Activated T-helper 17 cell treated with anti-CD3 and anti-CD28 coated beads, Interleukin-2, amount 50 U/mL, for 72 hours (primary cell): ENCODE measurements around the gene NEK3. TPM values are rescaled to one million over a fixed set of nuclear protein-coding genes. Genes with fewer than 3 reads are reported as not detected.
"Not testable (repeated sequence)": the region's sequence is repeated elsewhere in the genome, so short reads cannot be mapped to it uniquely, and the experiment has no call there.

Source experiments
- ATAC-seq: fragments of 150-1000 bp; cut with Tn5 transposase; replicated peaks from 2 replicates; pipeline ENCODE4 v1.10.0; 2021; ENCODE audit warnings: mild to moderate bottlenecking, moderate library complexity
- H3K27ac Mint-ChIP-seq: one replicate; pipeline ENCODE4 v1.8.0; 2022; ENCODE audit warnings: mixed read lengths
- H3K27me3 Mint-ChIP-seq: one replicate; pipeline ENCODE4 v1.8.0; 2022; ENCODE audit warnings: mixed read lengths
- H3K36me3 Mint-ChIP-seq: one replicate; pipeline ENCODE4 v1.8.0; 2022; ENCODE audit warnings: low read depth, mild to moderate bottlenecking, mixed read lengths
- H3K4me1 Mint-ChIP-seq: one replicate; pipeline ENCODE4 v1.8.0; 2022; ENCODE audit warnings: mixed read lengths
- H3K4me3 Mint-ChIP-seq: one replicate; pipeline ENCODE4 v1.8.0; 2022; ENCODE audit warnings: mild to moderate bottlenecking, mixed read lengths
- H3K9me3 Mint-ChIP-seq: one replicate; pipeline ENCODE4 v1.8.0; 2022; ENCODE audit warnings: mixed read lengths
- total RNA-seq, 2 donors: library from RNA; stranded (reverse); gene quantifications; one replicate each; pipeline ENCODE4 v1.2.3, GENCODE V29; 2022

Gene NEK3
- total RNA-seq, 2 donors from 2014 or later, result 1.5 to 3.9 TPM

GRCh38 chr13:52112591-52112990 lies 46.8 kb downstream of the NEK3 start:
- Mint-ChIP-seq H3K27ac (no peak overlapping the region), H3K4me3 (no peak overlapping the region), H3K36me3 (no peaks in the 10 kb centered on the region), H3K4me1 (no peaks in the 10 kb centered on the region), H3K27me3 (peaks cover 25% of the 10 kb centered on the region), H3K9me3 (no peaks in the 10 kb centered on the region)
- no peak for ATAC-seq

GRCh38 chr13:52109116-52109670 lies 50.2 kb downstream of the NEK3 start:
- Mint-ChIP-seq H3K36me3 (no peaks in the 10 kb centered on the region), H3K4me1 (no peaks in the 10 kb centered on the region), H3K27me3 (peaks cover 20% of the 10 kb centered on the region), H3K27ac (no peak overlapping the region), H3K4me3 (no peak overlapping the region), H3K9me3 (no peaks in the 10 kb centered on the region)
- ATAC-seq, result no peak

GRCh38 chr13:52105841-52106240 lies 53.6 kb downstream of the NEK3 start:
- Mint-ChIP-seq H3K36me3 (no peaks in the 10 kb centered on the region), H3K9me3 (no peaks in the 10 kb centered on the region), H3K4me1 (peaks cover 5% of the 10 kb centered on the region), H3K4me3 (no peak overlapping the region), H3K27me3 (peaks cover 10% of the 10 kb centered on the region), H3K27ac (no peak overlapping the region)
- no peak for ATAC-seq

- Mint-ChIP-seq H3K27ac (no peak overlapping the region), H3K4me1 (peaks cover 5% of the 10 kb centered on the region), H3K36me3 (no peaks in the 10 kb centered on the region), H3K4me3 (no peak overlapping the region), H3K9me3 (no peaks in the 10 kb centered on the region), H3K27me3 (peaks cover 4% of the 10 kb centered on the region)
- no peak for ATAC-seq
Observed at GRCh38 chr13:52104624-52105023, 54.8 kb downstream of the NEK3 start.

- H3K27me3 Mint-ChIP-seq, result peaks cover 4% of the 10 kb centered on the region
- H3K36me3 Mint-ChIP-seq, result no peaks in the 10 kb centered on the region
- H3K9me3 Mint-ChIP-seq, result no peaks in the 10 kb centered on the region
- H3K4me1 Mint-ChIP-seq, result peaks cover 5% of the 10 kb centered on the region
- H3K4me3 Mint-ChIP-seq, result no peak overlapping the region
- no peak overlapping the region for H3K27ac Mint-ChIP-seq
- ATAC-seq, result no peak
Observed at GRCh38 chr13:52103386-52103785, 56.0 kb downstream of the NEK3 start.

GRCh38 chr13:52102423-52102822 lies 57.0 kb downstream of the NEK3 start:
- ATAC-seq, H3K9me3 Mint-ChIP-seq, H3K36me3 Mint-ChIP-seq, H3K4me1 Mint-ChIP-seq, H3K4me3 Mint-ChIP-seq, H3K27me3 Mint-ChIP-seq, H3K27ac Mint-ChIP-seq: not testable (repeated sequence)

GRCh38 chr13:52097197-52097596 lies 62.2 kb downstream of the NEK3 start:
- H3K9me3 Mint-ChIP-seq, result no peaks in the 10 kb centered on the region
- H3K4me3 Mint-ChIP-seq, result no peak overlapping the region
- ATAC-seq, result no peak
- H3K4me1 Mint-ChIP-seq, result peaks cover 5% of the 10 kb centered on the region
- peaks cover 8% of the 10 kb centered on the region for H3K27me3 Mint-ChIP-seq
- H3K36me3 Mint-ChIP-seq, result no peaks in the 10 kb centered on the region
- H3K27ac Mint-ChIP-seq, result no peak overlapping the region

GRCh38 chr13:52096748-52097147 lies 62.6 kb downstream of the NEK3 start:
- Mint-ChIP-seq H3K9me3 (no peaks in the 10 kb centered on the region), H3K4me3 (no peak overlapping the region), H3K27me3 (peaks cover 8% of the 10 kb centered on the region), H3K27ac (no peak overlapping the region), H3K36me3 (no peaks in the 10 kb centered on the region), H3K4me1 (peaks cover 5% of the 10 kb centered on the region)
- ATAC-seq, result no peak

- Mint-ChIP-seq H3K4me3 (no peak overlapping the region), H3K4me1 (no peaks in the 10 kb centered on the region), H3K27ac (no peak overlapping the region), H3K9me3 (no peaks in the 10 kb centered on the region), H3K36me3 (no peaks in the 10 kb centered on the region), H3K27me3 (peaks cover 4% of the 10 kb centered on the region)
- ATAC-seq, result no peak
Observed at GRCh38 chr13:52096062-52096461, 63.3 kb downstream of the NEK3 start.

GRCh38 chr13:52092087-52092486 lies 67.3 kb downstream of the NEK3 start:
- no peak overlapping the region for H3K4me3 Mint-ChIP-seq
- no peak for ATAC-seq
- H3K27ac Mint-ChIP-seq, result no peak overlapping the region
- peaks cover 9% of the 10 kb centered on the region for H3K27me3 Mint-ChIP-seq
- H3K9me3 Mint-ChIP-seq, result no peaks in the 10 kb centered on the region
- H3K4me1 Mint-ChIP-seq, result no peaks in the 10 kb centered on the region
- H3K36me3 Mint-ChIP-seq, result no peaks in the 10 kb centered on the region

GRCh38 chr13:52091473-52091872 lies 67.9 kb downstream of the NEK3 start:
- Mint-ChIP-seq H3K4me1 (no peaks in the 10 kb centered on the region), H3K27me3 (peaks cover 9% of the 10 kb centered on the region), H3K36me3 (no peaks in the 10 kb centered on the region), H3K27ac (no peak overlapping the region), H3K4me3 (no peak overlapping the region), H3K9me3 (no peaks in the 10 kb centered on the region)
- ATAC-seq, result no peak

GRCh38 chr13:52085421-52085820 lies 74.0 kb downstream of the NEK3 start:
- no peaks in the 10 kb centered on the region for H3K36me3 Mint-ChIP-seq
- no peak overlapping the region for H3K27ac Mint-ChIP-seq
- no peaks in the 10 kb centered on the region for H3K9me3 Mint-ChIP-seq
- no peak overlapping the region for H3K4me3 Mint-ChIP-seq
- H3K4me1 Mint-ChIP-seq, result no peaks in the 10 kb centered on the region
- H3K27me3 Mint-ChIP-seq, result peaks cover 5% of the 10 kb centered on the region
- no peak for ATAC-seq

- not testable (repeated sequence) for H3K27ac Mint-ChIP-seq, H3K9me3 Mint-ChIP-seq, ATAC-seq, H3K4me3 Mint-ChIP-seq, H3K27me3 Mint-ChIP-seq, H3K36me3 Mint-ChIP-seq, H3K4me1 Mint-ChIP-seq
Observed at GRCh38 chr13:52084981-52085380, 74.4 kb downstream of the NEK3 start.
